Measurements from ENCODE around the gene IRAK3. TPM values are rescaled to one million over a fixed set of nuclear protein-coding genes. Genes with fewer than 3 reads are reported as not detected.
"Not testable (repeated sequence)": the region's sequence is repeated elsewhere in the genome, so short reads cannot be mapped to it uniquely, and the experiment has no call there.

IRAK3 gene
- polyA plus RNA-seq, 10 donors, result 2.7 to 8.0 (median 5.6) TPM

DNA sequence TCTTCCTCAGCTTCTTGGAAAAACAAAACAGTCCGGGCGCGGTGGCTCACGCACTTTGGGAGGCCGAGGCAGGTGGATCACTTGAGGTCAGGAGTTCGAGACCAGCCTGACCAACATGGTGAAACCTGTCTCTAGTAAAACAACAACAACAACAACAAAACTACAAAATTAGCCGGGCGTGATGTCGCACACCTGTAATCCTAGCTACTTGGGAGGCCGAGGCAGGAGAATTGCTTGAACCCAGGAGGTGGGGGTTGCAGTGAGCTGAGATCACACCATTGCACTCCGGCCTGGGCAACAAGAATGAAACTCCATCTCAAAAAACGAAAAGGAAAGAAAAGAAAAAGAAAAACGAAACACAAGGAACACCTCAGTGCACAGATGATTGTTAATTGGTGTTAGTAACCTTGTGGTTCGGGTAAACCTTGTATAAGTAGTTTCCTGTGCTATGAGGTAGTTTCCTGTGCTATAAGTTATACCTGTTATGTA lies 114.3 kb downstream of the IRAK3 start:
- DNase-seq, result not testable (repeated sequence)

Other genes starting within 250 kb of the IRAK3 start
- gene LLPH, start 58.5 kb upstream of the IRAK3 start, polyA plus RNA-seq (ENCODE audit: insufficient read length in 10 of 10), result 10 to 100 TPM; 23.6 to 37.7 (median 29.0) TPM
- gene TMBIM4, start 19.2 kb upstream of the IRAK3 start, polyA plus RNA-seq (ENCODE audit: insufficient read length in 10 of 10), result 100 to 1,000 TPM in 1 of 10 donors, 10 to 100 TPM in 9; 64.7 to 101 (median 82.4) TPM
- 1 to 10 TPM in 8 of 10 donors, under 1 TPM in 2; 0.86 to 3.2 (median 2.1) TPM for gene HELB, start 113.3 kb downstream of the IRAK3 start, polyA plus RNA-seq (ENCODE audit: insufficient read length in 10 of 10)

Measured in muscle of back (tissue), 11 donors.